Stimulated activated CD8-positive, alpha-beta memory T cell treated with anti-CD3 and anti-CD28 coated beads, Interleukin-4, amount 100 ng/mL, for 48 hours (primary cell): Measurements from ENCODE around the gene CCL13.

Experiments used
- DNase-seq: peaks from one replicate; pipeline ENCODE4 v3.0.0-alpha.2; 2020

The CCL13 gene

DNA sequence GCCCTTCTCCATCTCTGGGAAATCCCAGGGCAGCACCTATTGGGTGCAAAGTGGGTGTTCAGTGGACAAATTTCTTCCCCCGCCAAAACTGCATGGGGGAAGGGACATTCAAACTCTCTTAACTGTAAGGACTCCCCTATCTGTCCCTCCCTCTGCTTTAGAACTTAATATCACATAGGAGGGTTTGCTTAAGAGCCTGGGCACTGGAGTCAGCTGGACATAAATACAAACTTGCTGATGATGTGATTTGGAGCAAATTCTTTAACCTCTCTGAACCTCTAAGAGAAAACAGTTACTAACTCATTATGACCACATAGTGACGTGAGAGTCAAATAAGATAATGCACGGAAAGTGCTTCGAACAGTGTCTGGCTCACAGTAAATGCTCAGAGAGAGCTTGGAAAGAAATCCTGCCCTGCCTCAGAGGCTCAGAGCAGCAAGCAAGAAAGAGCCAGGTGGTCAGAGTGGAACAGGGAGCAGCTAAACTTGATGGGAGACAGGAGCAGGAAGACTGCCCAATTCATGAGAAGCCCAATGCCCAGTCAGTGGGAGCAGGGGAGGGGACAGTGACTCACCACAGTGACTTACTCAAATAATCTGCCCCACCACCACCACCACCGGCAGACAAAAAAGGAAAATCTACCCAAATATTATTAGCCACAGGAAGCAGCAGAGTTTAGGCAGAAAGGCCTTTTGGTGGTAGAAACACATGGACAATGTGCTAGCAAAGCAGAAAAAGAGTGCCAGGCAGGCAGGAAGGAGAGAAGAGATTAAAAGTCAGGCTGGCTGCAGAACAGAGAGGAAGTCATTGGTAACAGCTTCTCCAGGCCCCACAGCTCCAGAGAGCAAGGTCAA is 30.6 kb downstream of the CCL13 start:
- DNase-seq: no peak

DNA sequence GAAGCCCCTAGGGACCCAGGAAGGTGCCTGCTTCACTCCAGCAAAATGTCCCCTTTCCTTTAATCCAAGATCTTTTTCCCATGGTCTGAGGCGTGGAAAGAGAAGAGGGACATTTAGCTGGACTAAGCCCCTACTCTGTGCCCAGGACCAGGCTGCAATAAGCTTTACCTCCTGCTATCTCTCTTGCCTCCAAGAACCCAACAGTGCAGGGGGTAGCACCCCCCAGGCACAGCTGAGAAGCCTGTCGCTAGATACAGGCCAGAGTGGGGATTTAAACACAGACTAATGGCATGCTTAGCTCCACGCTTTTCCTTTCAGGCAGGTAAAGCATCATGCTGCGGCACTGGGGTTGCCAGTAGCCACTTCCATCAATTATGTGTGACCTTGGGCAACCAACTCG is 31.3 kb downstream of the CCL13 start:
- no peak for DNase-seq

DNA sequence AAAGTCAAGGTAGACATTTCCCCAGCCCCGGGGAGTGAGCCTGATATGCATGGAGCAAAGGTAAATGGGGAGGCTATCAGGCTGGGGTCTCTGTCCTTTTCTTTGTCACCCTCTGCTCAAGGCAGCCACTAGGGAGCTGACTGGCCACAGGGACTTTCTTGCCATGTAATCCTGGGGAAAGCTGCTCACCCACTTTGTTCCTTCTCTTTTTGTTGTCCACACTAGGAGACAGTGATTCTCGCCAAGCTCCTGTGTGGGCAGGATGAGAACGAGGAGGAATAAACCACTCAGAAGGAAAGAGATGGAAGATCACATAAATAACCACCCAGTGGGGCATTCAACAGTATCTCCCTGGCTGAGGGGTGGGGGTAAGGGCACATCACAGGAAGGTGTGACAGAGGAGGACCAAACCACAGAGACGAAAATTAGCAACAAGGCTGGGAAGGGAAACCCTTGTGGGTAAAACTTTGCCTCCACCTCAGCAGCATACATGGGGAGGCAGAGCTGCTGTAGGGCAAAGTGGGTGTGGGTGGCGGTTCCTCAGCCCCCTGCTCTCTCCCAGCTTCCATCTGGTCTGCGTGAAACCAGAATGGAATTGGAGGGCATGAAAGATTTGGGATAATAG is 33.0 kb downstream of the CCL13 start:
- no peak for DNase-seq

DNA sequence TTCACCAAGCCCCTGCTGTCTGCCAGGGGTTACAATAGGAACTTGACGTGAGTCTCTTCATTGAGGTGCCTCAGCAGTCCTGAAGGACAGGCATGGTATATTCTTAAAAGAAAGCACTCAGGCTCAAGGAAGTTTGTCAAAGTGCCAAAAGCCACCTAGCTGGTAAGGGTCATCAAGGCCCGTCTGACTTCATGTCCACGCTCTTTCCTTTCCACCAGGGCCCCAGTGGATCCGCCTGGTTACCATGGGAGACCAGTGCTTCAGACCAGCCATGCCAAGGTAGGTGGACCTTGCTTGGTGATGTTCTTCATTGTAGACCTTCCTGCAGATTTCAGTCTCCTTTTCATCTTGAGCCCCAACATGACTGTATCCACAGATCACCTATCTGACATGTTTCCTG is 34.4 kb downstream of the CCL13 start:
- no peak for DNase-seq

DNA sequence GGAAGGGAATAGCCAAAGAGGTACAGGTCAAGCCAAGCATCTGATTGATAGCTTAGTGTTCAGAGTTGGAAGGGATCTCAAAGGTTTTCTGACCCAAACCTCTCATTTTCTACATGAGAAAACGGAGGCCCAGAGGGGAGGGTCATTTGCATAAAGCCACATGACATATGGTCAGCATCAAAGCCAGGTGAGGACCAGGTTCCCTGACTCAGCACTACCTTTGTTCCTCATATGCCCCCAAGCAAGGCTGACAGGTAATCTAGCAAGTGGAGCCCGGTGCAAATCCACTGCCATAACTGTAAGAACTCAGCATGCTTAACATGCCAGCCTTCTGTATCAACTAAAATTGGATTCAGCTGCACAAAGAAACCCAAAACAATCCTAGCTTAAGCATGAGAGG is 35.0 kb downstream of the CCL13 start:
- DNase-seq: no peak

DNA sequence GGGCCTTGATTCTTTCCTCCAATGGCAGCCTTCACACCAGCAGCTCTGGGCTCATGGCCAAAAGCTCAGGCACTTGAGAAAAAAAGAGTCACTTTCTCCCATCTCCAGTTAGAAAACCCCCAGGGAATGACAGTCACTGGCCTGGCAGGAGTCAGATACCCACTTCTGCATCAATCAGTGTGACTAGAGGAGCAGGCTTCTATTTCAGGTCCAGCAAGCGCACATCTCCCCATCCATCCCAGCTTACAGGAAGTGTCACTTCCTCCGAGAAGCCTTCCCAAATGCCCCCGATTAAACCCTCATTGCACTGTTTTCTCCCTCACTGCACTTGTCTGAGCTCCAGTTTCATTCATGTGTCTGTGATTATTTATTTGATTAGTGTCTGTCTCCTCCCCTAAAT is 37.1 kb downstream of the CCL13 start:
- no peak for DNase-seq

DNA sequence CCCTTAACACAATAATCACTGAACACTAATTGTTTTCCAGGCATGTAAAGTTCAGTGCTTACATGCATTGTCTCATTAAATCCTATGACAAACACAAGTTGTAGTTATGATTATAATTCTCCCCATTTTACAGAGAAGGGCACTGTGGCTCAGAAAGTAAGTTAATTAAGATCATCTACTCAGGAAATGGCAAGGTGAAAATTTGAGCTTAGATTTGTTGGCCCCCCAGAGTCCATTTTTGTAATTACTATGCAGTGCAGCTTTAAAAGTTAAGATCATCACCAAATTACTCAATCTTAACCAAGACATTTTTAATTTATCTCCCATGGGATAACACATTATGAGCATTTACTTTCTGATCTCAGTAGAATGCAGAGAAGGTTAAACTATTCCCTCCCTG is 41.0 kb downstream of the CCL13 start:
- DNase-seq: no peak

DNA sequence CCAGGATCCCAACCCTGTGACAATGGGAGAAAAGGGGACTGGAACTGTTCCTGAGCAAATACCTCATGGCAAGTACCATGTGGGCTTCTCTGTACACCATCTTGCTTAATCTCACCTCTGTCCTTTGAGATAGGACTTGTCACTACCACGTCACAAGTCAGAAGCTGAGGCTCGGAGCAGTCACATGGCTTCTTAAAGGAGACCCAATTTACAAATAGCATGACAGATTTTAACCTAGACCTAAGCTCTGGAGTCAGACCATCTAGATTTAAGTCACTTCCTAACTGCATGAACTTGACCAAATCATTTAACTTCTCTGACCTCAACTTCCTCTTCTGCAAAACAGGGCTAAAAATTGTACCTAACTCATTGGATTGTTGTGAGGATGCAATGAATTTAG is 42.7 kb downstream of the CCL13 start:
- DNase-seq: no peak

DNA sequence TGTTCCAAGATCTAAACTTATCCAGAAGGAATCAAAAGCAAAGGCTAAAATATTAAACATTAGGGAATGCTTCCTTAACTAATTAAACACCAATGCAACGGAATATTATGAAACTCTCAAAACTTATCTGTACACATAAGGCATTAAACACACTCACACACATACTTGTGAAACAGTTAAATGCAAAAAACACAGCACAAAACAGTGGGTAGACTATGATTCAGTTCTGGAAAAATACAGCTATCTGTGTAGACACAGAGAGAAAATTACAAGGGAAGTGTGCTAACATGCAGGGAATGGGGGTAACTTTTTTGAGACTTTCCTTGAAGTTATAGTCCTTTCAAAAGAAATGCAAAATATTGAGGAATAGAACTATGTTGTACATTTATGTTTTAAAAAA is 43.4 kb downstream of the CCL13 start:
- no peak for DNase-seq

DNA sequence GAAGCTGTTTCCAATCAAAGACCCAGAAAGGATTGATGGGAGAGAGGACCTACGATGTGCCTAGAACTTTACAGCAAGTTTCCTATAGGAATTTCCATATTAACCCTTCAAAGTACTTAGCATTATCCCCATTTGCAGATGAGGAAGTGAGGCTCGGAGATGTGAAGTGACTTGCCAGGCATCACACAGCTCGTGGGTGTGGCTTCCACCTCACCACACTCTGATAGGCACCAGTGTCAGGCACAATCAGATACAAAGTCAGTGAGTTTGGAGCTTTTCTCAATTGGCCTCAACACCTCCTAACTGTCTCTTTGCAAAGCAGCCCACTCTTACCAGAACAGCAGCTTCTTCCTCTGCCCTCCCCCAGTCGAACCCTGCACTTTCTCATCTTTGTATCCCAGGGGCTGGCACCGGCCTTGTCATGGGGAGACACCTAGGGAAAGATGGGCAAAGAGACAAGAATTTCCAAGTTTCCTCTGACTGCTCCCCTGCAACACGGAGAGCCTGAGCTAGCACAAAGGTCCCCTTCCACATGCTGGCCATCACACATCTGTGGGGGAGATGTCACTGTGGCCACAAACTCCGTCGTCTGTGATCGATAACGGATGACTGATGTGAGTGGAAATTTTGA is 44.1 kb downstream of the CCL13 start:
- DNase-seq: no peak

DNA sequence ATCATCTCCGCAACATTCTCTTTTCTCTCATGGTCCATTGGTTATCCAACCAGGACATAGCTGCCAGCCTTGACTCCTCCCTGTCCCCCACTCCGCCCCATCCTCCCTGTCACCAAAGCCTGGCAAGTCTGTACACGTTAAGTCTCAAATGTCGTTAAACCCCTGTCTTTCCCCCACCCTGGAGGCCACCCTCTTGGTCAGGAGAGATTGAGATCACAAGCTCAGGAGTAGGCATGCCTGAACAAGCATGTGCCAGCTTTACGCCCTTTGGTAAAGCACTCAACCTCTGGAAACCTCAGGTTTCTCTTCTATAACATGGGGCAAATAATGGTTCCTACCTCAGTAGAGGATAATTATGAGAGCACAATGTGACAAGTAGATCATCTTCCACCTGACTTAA is 44.9 kb downstream of the CCL13 start:
- no peak for DNase-seq

DNA sequence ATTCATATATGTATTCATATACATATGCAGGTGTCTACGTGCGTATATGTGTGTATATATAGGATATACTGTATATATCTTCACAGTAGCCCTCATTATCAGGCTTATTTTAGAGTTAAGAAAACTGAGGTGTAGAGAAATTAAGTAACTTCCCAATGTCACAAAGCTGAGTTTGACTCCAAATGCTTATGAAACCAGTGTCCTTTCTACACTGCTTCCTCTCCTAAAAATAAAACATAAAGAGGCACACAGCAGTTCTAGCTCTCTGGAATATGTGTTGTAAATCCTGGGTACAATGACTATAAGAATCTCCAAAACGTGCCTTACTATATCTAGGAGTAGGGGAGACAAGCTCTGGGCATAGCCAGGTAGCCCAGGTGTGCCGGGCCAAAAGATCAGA is 46.7 kb downstream of the CCL13 start:
- no peak for DNase-seq

DNA sequence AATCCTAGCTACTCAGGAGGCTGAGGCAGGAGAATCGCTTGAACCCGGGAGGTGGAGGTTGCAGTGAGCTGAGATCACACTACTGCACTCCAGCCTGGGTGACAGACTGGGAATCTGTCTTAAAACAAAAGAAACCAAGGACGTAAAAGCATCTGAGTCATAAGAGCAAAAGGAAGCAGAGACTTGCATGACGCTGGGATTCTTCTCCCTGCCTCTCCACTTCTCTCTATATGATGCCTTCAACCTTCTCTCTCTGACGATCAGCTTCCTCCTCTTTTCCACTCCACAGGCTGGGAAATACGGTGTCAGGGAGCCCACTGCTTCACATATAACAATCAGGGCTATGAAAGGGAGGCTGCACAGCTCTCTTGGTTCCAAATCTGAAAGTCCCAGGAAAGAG is 49.9 kb downstream of the CCL13 start:
- DNase-seq: no peak
